ENCODE measurements around the gene CDH6. TPM values are rescaled to one million over a fixed set of nuclear protein-coding genes. Genes with fewer than 3 reads are reported as not detected.

The CDH6 gene
- total and polyA plus RNA-seq, 2 donors: 0.66 to 0.87 TPM

- WGBS: 59% methylated on average over 6 of the region's 6 CpGs
- no peak for DNase-seq (ENCODE audit: low read depth in 6 of 9, low spot score in 9 of 9)
- no peaks in the 10 kb centered on the region for H3K27me3 ChIP-seq (ENCODE audit: control insufficient read depth in 2 of 2, insufficient read depth in 1 of 2, low read length in 1 of 2)
These were observed 20.2 kb downstream of the CDH6 start for GRCh38 chr5:31213705-31214121.

GRCh38 chr5:31214229-31214628 lies 20.7 kb downstream of the CDH6 start:
- 84% methylated on average over 3 of the region's 3 CpGs for WGBS
- Histone ChIP-seq H3K27ac (ENCODE audit: low read depth in 1 of 2, low read length in 1 of 2) (no peak overlapping the region), H3K27me3 (ENCODE audit: control insufficient read depth in 2 of 2, insufficient read depth in 1 of 2, low read length in 1 of 2) (no peaks in the 10 kb centered on the region), H3K4me1 (ENCODE audit: control insufficient read depth in 2 of 2, insufficient read depth in 2 of 2, low read length in 2 of 2) (no peaks in the 10 kb centered on the region), H3K36me3 (ENCODE audit: control insufficient read depth in 2 of 2, insufficient read depth in 2 of 2, low read length in 1 of 2) (no peaks in the 10 kb centered on the region), H3K4me3 (ENCODE audit: low read length in 2 of 2) (no peak overlapping the region), H3K9me3 (ENCODE audit: control insufficient read depth in 2 of 2, insufficient read depth in 1 of 2, low read length in 1 of 2) (no peaks in the 10 kb centered on the region)
- no peak for DNase-seq (ENCODE audit: low read depth in 6 of 9, low spot score in 9 of 9)

More at GRCh38 chr5:31213705-31214121, 20.2 kb downstream of the CDH6 start:
- no peak overlapping the region for H3K27ac ChIP-seq (ENCODE audit: low read depth in 1 of 2, low read length in 1 of 2)
- H3K4me1 ChIP-seq (ENCODE audit: control insufficient read depth in 2 of 2, insufficient read depth in 2 of 2, low read length in 2 of 2): no peaks in the 10 kb centered on the region
- H3K4me3 ChIP-seq (ENCODE audit: low read length in 2 of 2): no peak overlapping the region
- H3K9me3 ChIP-seq (ENCODE audit: control insufficient read depth in 2 of 2, insufficient read depth in 1 of 2, low read length in 1 of 2): no peaks in the 10 kb centered on the region
- H3K36me3 ChIP-seq (ENCODE audit: control insufficient read depth in 2 of 2, insufficient read depth in 2 of 2, low read length in 1 of 2): no peaks in the 10 kb centered on the region

GRCh38 chr5:31215236-31215635 lies 21.8 kb downstream of the CDH6 start:
- no peaks in the 10 kb centered on the region for H3K4me1 ChIP-seq (ENCODE audit: control insufficient read depth in 2 of 2, insufficient read depth in 2 of 2, low read length in 2 of 2)
- no peaks in the 10 kb centered on the region for H3K9me3 ChIP-seq (ENCODE audit: control insufficient read depth in 2 of 2, insufficient read depth in 1 of 2, low read length in 1 of 2)
- H3K36me3 ChIP-seq (ENCODE audit: control insufficient read depth in 2 of 2, insufficient read depth in 2 of 2, low read length in 1 of 2): no peaks in the 10 kb centered on the region
- DNase-seq (ENCODE audit: low read depth in 6 of 9, low spot score in 9 of 9): no peak
- H3K4me3 ChIP-seq (ENCODE audit: low read length in 2 of 2): no peak overlapping the region
- H3K27me3 ChIP-seq (ENCODE audit: control insufficient read depth in 2 of 2, insufficient read depth in 1 of 2, low read length in 1 of 2): no peaks in the 10 kb centered on the region
- no peak overlapping the region for H3K27ac ChIP-seq (ENCODE audit: low read depth in 1 of 2, low read length in 1 of 2)

- no peaks in the 10 kb centered on the region for H3K4me1 ChIP-seq (ENCODE audit: control insufficient read depth in 2 of 2, insufficient read depth in 2 of 2, low read length in 2 of 2)
- H3K36me3 ChIP-seq (ENCODE audit: control insufficient read depth in 2 of 2, insufficient read depth in 2 of 2, low read length in 1 of 2): no peaks in the 10 kb centered on the region
- no peak overlapping the region for H3K27ac ChIP-seq (ENCODE audit: low read depth in 1 of 2, low read length in 1 of 2)
- no peaks in the 10 kb centered on the region for H3K27me3 ChIP-seq (ENCODE audit: control insufficient read depth in 2 of 2, insufficient read depth in 1 of 2, low read length in 1 of 2)
- H3K4me3 ChIP-seq (ENCODE audit: low read length in 2 of 2): no peak overlapping the region
- no peak for DNase-seq (ENCODE audit: low read depth in 6 of 9, low spot score in 9 of 9)
- no peaks in the 10 kb centered on the region for H3K9me3 ChIP-seq (ENCODE audit: control insufficient read depth in 2 of 2, insufficient read depth in 1 of 2, low read length in 1 of 2)
- 97% methylated on average over 2 of the region's 2 CpGs for WGBS
These were observed 24.0 kb downstream of the CDH6 start for GRCh38 chr5:31217446-31217845.

- no peak for DNase-seq (ENCODE audit: low read depth in 6 of 9, low spot score in 9 of 9)
- WGBS: 98% methylated on average over 3 of the region's 3 CpGs
- H3K27ac ChIP-seq (ENCODE audit: low read depth in 1 of 2, low read length in 1 of 2): no peak overlapping the region
These were observed 25.5 kb downstream of the CDH6 start for GRCh38 chr5:31218978-31219377.

GRCh38 chr5:31221001-31221400 lies 27.5 kb downstream of the CDH6 start:
- 71% methylated on average over 3 of the region's 3 CpGs for WGBS
- no peaks in the 10 kb centered on the region for H3K36me3 ChIP-seq (ENCODE audit: control insufficient read depth in 2 of 2, insufficient read depth in 2 of 2, low read length in 1 of 2)
- H3K4me1 ChIP-seq (ENCODE audit: control insufficient read depth in 2 of 2, insufficient read depth in 2 of 2, low read length in 2 of 2): no peaks in the 10 kb centered on the region
- DNase-seq (ENCODE audit: low read depth in 6 of 9, low spot score in 9 of 9): no peak
- H3K4me3 ChIP-seq (ENCODE audit: low read length in 2 of 2): no peak overlapping the region
- no peaks in the 10 kb centered on the region for H3K27me3 ChIP-seq (ENCODE audit: control insufficient read depth in 2 of 2, insufficient read depth in 1 of 2, low read length in 1 of 2)
- H3K9me3 ChIP-seq (ENCODE audit: control insufficient read depth in 2 of 2, insufficient read depth in 1 of 2, low read length in 1 of 2): no peaks in the 10 kb centered on the region
- H3K27ac ChIP-seq (ENCODE audit: low read depth in 1 of 2, low read length in 1 of 2): no peak overlapping the region

More at GRCh38 chr5:31218978-31219377, 25.5 kb downstream of the CDH6 start:
- Histone ChIP-seq H3K9me3 (ENCODE audit: control insufficient read depth in 2 of 2, insufficient read depth in 1 of 2, low read length in 1 of 2) (no peaks in the 10 kb centered on the region), H3K4me3 (ENCODE audit: low read length in 2 of 2) (no peak overlapping the region), H3K36me3 (ENCODE audit: control insufficient read depth in 2 of 2, insufficient read depth in 2 of 2, low read length in 1 of 2) (no peaks in the 10 kb centered on the region), H3K4me1 (ENCODE audit: control insufficient read depth in 2 of 2, insufficient read depth in 2 of 2, low read length in 2 of 2) (no peaks in the 10 kb centered on the region), H3K27me3 (ENCODE audit: control insufficient read depth in 2 of 2, insufficient read depth in 1 of 2, low read length in 1 of 2) (no peaks in the 10 kb centered on the region)

GRCh38 chr5:31225118-31225517 lies 31.6 kb downstream of the CDH6 start:
- Histone ChIP-seq H3K27ac (ENCODE audit: low read depth in 1 of 2, low read length in 1 of 2) (no peak overlapping the region), H3K9me3 (ENCODE audit: control insufficient read depth in 2 of 2, insufficient read depth in 1 of 2, low read length in 1 of 2) (no peaks in the 10 kb centered on the region), H3K36me3 (ENCODE audit: control insufficient read depth in 2 of 2, insufficient read depth in 2 of 2, low read length in 1 of 2) (no peaks in the 10 kb centered on the region), H3K27me3 (ENCODE audit: control insufficient read depth in 2 of 2, insufficient read depth in 1 of 2, low read length in 1 of 2) (no peaks in the 10 kb centered on the region), H3K4me3 (ENCODE audit: low read length in 2 of 2) (no peak overlapping the region), H3K4me1 (ENCODE audit: control insufficient read depth in 2 of 2, insufficient read depth in 2 of 2, low read length in 2 of 2) (no peaks in the 10 kb centered on the region)
- WGBS: 97% methylated on average over 5 of the region's 5 CpGs
- no peak for DNase-seq (ENCODE audit: low read depth in 6 of 9, low spot score in 9 of 9)

- H3K36me3 ChIP-seq (ENCODE audit: control insufficient read depth in 2 of 2, insufficient read depth in 2 of 2, low read length in 1 of 2): no peaks in the 10 kb centered on the region
- no peaks in the 10 kb centered on the region for H3K4me1 ChIP-seq (ENCODE audit: control insufficient read depth in 2 of 2, insufficient read depth in 2 of 2, low read length in 2 of 2)
- H3K4me3 ChIP-seq (ENCODE audit: low read length in 2 of 2): no peak overlapping the region
- WGBS: 93% methylated on average over 3 of the region's 3 CpGs
- no peak for DNase-seq (ENCODE audit: low read depth in 6 of 9, low spot score in 9 of 9)
- H3K27ac ChIP-seq (ENCODE audit: low read depth in 1 of 2, low read length in 1 of 2): no peak overlapping the region
- H3K27me3 ChIP-seq (ENCODE audit: control insufficient read depth in 2 of 2, insufficient read depth in 1 of 2, low read length in 1 of 2): no peaks in the 10 kb centered on the region
- H3K9me3 ChIP-seq (ENCODE audit: control insufficient read depth in 2 of 2, insufficient read depth in 1 of 2, low read length in 1 of 2): no peaks in the 10 kb centered on the region
These were observed 32.1 kb downstream of the CDH6 start for GRCh38 chr5:31225613-31226012.

GRCh38 chr5:31226651-31227050 lies 33.2 kb downstream of the CDH6 start:
- DNase-seq (ENCODE audit: low read depth in 6 of 9, low spot score in 9 of 9): no peak
- Histone ChIP-seq H3K9me3 (ENCODE audit: control insufficient read depth in 2 of 2, insufficient read depth in 1 of 2, low read length in 1 of 2) (no peaks in the 10 kb centered on the region), H3K27me3 (ENCODE audit: control insufficient read depth in 2 of 2, insufficient read depth in 1 of 2, low read length in 1 of 2) (no peaks in the 10 kb centered on the region), H3K27ac (ENCODE audit: low read depth in 1 of 2, low read length in 1 of 2) (no peak overlapping the region), H3K4me3 (ENCODE audit: low read length in 2 of 2) (no peak overlapping the region), H3K36me3 (ENCODE audit: control insufficient read depth in 2 of 2, insufficient read depth in 2 of 2, low read length in 1 of 2) (no peaks in the 10 kb centered on the region), H3K4me1 (ENCODE audit: control insufficient read depth in 2 of 2, insufficient read depth in 2 of 2, low read length in 2 of 2) (no peaks in the 10 kb centered on the region)
- 91% methylated on average over 5 of the region's 5 CpGs for WGBS

GRCh38 chr5:31229266-31229665 lies 35.8 kb downstream of the CDH6 start:
- no peak overlapping the region for H3K27ac ChIP-seq (ENCODE audit: low read depth in 1 of 2, low read length in 1 of 2)
- H3K9me3 ChIP-seq (ENCODE audit: control insufficient read depth in 2 of 2, insufficient read depth in 1 of 2, low read length in 1 of 2): no peaks in the 10 kb centered on the region
- DNase-seq (ENCODE audit: low read depth in 6 of 9, low spot score in 9 of 9): no peak
- WGBS: 87% methylated on average over 2 of the region's 2 CpGs
- no peaks in the 10 kb centered on the region for H3K4me1 ChIP-seq (ENCODE audit: control insufficient read depth in 2 of 2, insufficient read depth in 2 of 2, low read length in 2 of 2)
- H3K27me3 ChIP-seq (ENCODE audit: control insufficient read depth in 2 of 2, insufficient read depth in 1 of 2, low read length in 1 of 2): no peaks in the 10 kb centered on the region
- H3K4me3 ChIP-seq (ENCODE audit: low read length in 2 of 2): no peak overlapping the region
- no peaks in the 10 kb centered on the region for H3K36me3 ChIP-seq (ENCODE audit: control insufficient read depth in 2 of 2, insufficient read depth in 2 of 2, low read length in 1 of 2)

All from thymus (tissue), 11 donors.